ENCODE results near the gene DNASE1L1.

The DNASE1L1 gene

DNA sequence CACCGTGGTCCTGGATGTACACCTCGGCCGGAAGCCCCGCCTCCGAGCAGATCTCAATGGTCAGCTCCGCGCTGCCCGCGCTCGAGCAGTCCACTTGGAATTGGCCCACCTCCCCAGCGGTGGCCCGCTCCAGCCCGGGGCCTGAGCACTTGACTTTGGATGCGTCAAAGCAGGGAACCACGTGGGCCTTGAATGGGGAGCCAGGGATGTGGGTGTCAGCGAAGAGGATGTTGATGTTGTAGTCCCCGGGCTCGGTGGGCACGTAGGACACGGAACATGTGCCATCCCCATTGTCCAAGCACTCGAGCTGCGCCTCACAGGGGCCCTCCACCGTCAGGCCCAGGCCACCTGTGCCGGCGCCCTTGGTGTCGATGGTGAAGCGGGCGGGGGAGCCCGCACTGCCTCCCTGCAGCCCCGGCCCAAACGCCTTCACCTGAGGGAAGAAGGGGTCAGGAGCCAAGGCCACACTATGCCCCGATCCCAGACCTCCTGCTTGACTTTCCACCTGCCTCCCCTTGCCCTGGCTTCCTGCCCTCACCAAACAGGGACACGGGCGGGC lies 48.8 kb downstream of the DNASE1L1 start:
- H3K27me3 ChIP-seq (ENCODE audit: low read depth, low read length) = no peaks in the 10 kb centered on the region
- H3K36me3 ChIP-seq (ENCODE audit: control insufficient read depth in 1 of 2, insufficient read depth in 2 of 2, low read length in 2 of 2) = peaks cover 23 to 83% of the 10 kb centered on the region in 2 donors
- no peak overlapping the region for H3K27ac ChIP-seq (ENCODE audit: low read length)
- no peak overlapping the region for H3K4me3 ChIP-seq (ENCODE audit: low read depth in 1 of 2, low read length in 2 of 2)
- H3K4me1 ChIP-seq (ENCODE audit: control insufficient read depth in 1 of 2, insufficient read depth in 2 of 2, low read length in 2 of 2) = peaks cover 0 to 17% of the 10 kb centered on the region in 2 donors
- H3K9me3 ChIP-seq (ENCODE audit: control insufficient read depth in 1 of 2, low read length in 2 of 2) = no peaks in the 10 kb centered on the region

DNA sequence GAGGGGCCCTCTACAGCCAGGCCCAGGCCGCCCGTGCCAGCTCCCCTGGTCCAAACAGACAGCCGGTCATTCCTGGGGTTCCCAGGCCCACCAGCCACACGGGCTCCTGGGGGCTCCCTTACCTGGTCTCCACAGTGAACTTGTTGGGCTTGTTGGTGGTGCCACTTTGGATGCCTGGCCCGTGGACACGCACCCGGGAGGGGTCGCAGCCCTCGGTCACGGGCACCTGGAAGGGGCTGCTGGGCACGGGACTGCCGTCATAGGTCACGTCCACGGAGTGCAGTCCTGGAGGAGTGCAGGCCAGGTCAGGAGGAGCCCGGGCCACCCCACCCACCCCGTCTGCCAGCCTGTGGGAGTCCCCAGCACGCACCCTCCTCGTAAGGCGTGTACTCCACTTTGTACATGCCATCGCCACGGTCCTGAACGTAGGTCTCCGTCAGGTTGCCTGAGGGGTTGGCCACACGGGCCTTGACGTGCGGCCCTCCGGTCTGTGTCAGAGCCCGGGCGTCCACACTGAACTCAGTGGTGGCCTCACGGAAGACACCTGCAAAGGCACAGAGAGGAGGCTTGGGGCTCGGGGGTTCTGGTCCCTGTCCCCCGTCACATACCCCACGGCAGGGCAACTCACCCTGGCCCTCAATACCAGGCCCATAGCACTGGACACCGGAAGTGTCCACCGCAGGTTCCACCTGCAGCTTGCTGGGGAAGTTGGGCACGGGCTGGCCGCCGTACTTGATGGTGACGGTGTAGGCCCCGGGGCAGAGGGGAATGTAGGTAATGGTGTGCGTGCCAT lies 49.5 kb downstream of the DNASE1L1 start:
- Histone ChIP-seq H3K27me3 (ENCODE audit: low read depth, low read length) (no peaks in the 10 kb centered on the region), H3K36me3 (ENCODE audit: control insufficient read depth in 1 of 2, insufficient read depth in 2 of 2, low read length in 2 of 2) (peaks cover 20 to 83% of the 10 kb centered on the region in 2 donors), H3K27ac (ENCODE audit: low read length) (no peak overlapping the region), H3K4me1 (ENCODE audit: control insufficient read depth in 1 of 2, insufficient read depth in 2 of 2, low read length in 2 of 2) (peaks cover 0 to 16% of the 10 kb centered on the region in 2 donors), H3K4me3 (ENCODE audit: low read depth in 1 of 2, low read length in 2 of 2) (no peak overlapping the region), H3K9me3 (ENCODE audit: control insufficient read depth in 1 of 2, low read length in 2 of 2) (no peaks in the 10 kb centered on the region)

DNA sequence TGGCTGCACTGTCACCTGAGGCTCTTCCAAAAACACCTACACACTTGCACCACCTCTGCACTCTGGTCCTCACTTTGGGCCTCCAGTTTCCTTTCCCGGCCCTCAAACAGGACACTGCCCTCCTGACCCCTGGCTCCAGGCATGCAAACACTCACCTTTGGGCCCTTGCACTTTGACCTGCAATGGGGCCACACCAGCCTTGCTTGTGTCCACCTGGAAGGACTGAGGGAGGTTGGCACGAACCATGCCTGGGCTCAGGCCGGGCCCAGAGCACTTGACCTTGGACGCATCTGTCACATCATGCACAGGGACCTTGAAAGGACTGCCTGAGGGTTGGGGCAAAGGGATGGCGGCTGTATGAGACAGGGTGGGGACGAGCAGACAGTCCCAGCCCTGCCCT lies 50.2 kb downstream of the DNASE1L1 start:
- H3K27ac ChIP-seq (ENCODE audit: low read length) = no peak overlapping the region
- H3K4me1 ChIP-seq (ENCODE audit: control insufficient read depth in 1 of 2, insufficient read depth in 2 of 2, low read length in 2 of 2) = peaks cover 0 to 12% of the 10 kb centered on the region in 2 donors
- no peak overlapping the region for H3K4me3 ChIP-seq (ENCODE audit: low read depth in 1 of 2, low read length in 2 of 2)
- no peaks in the 10 kb centered on the region for H3K9me3 ChIP-seq (ENCODE audit: control insufficient read depth in 1 of 2, low read length in 2 of 2)
- H3K27me3 ChIP-seq (ENCODE audit: low read depth, low read length) = no peaks in the 10 kb centered on the region
- H3K36me3 ChIP-seq (ENCODE audit: control insufficient read depth in 1 of 2, insufficient read depth in 2 of 2, low read length in 2 of 2) = peaks cover 22 to 83% of the 10 kb centered on the region in 2 donors

DNA sequence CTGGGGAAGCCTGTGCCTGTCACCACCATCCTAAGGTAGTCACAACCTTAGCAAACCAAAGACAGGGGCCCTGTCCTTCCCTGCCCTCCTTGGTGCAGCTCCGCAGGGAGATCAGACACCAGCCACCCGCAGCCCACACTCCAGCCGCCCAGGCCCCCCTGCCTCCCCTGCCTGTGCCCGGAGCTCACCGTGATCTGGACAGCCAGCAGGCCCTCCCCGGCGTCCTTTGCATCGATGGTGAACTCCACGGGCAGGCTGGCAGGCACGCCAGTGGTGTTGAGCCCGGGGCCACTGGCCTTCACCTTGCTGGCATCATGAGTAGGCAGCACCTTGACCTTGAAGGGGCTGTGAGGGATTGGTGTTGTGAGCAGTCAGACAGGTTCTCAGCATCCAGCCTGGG lies 51.0 kb downstream of the DNASE1L1 start:
- no peak overlapping the region for H3K4me3 ChIP-seq (ENCODE audit: low read depth in 1 of 2, low read length in 2 of 2)
- peaks cover 28 to 91% of the 10 kb centered on the region in 2 donors for H3K36me3 ChIP-seq (ENCODE audit: control insufficient read depth in 1 of 2, insufficient read depth in 2 of 2, low read length in 2 of 2)

DNA sequence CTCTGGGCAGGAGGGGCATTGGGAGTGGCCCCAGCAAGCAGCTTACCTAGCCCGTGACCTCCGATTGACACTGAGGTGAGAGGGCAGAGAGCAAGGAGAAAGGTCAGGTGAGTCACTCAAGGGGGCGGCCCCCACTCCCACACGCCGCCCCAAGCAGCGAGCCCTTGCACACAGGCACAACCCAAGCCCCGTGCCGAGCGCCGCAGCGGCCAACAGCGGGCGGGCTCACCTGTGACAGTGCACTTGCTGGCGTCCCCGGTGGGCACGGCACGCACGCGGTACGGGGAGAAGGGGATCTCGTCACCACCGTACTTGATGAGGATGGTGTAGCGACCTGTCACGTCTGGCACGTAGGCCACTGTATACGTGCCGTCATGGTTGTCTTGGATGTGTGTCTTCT lies 51.8 kb downstream of the DNASE1L1 start:
- H3K27me3 ChIP-seq (ENCODE audit: low read depth, low read length) = no peaks in the 10 kb centered on the region
- no peak overlapping the region for H3K27ac ChIP-seq (ENCODE audit: low read length)
- H3K36me3 ChIP-seq (ENCODE audit: control insufficient read depth in 1 of 2, insufficient read depth in 2 of 2, low read length in 2 of 2) = peaks cover 23 to 91% of the 10 kb centered on the region in 2 donors
- no peaks in the 10 kb centered on the region for H3K9me3 ChIP-seq (ENCODE audit: control insufficient read depth in 1 of 2, low read length in 2 of 2)
- H3K4me3 ChIP-seq (ENCODE audit: low read depth in 1 of 2, low read length in 2 of 2) = no peak overlapping the region
- peaks cover 0 to 12% of the 10 kb centered on the region in 2 donors for H3K4me1 ChIP-seq (ENCODE audit: control insufficient read depth in 1 of 2, insufficient read depth in 2 of 2, low read length in 2 of 2)

More for the DNA sequence above, 51.0 kb downstream of the DNASE1L1 start:
- no peaks in the 10 kb centered on the region for H3K9me3 ChIP-seq (ENCODE audit: control insufficient read depth in 1 of 2, low read length in 2 of 2)
- no peak overlapping the region for H3K27ac ChIP-seq (ENCODE audit: low read length)
- no peaks in the 10 kb centered on the region for H3K27me3 ChIP-seq (ENCODE audit: low read depth, low read length)
- peaks cover 0 to 12% of the 10 kb centered on the region in 2 donors for H3K4me1 ChIP-seq (ENCODE audit: control insufficient read depth in 1 of 2, insufficient read depth in 2 of 2, low read length in 2 of 2)

- peaks cover 17 to 91% of the 10 kb centered on the region in 2 donors for H3K36me3 ChIP-seq (ENCODE audit: control insufficient read depth in 1 of 2, insufficient read depth in 2 of 2, low read length in 2 of 2)
- no peaks in the 10 kb centered on the region for H3K9me3 ChIP-seq (ENCODE audit: control insufficient read depth in 1 of 2, low read length in 2 of 2)
- peaks cover 0 to 12% of the 10 kb centered on the region in 2 donors for H3K4me1 ChIP-seq (ENCODE audit: control insufficient read depth in 1 of 2, insufficient read depth in 2 of 2, low read length in 2 of 2)
- no peak overlapping the region for H3K27ac ChIP-seq (ENCODE audit: low read length)
- H3K27me3 ChIP-seq (ENCODE audit: low read depth, low read length) = no peaks in the 10 kb centered on the region
- no peak overlapping the region for H3K4me3 ChIP-seq (ENCODE audit: low read depth in 1 of 2, low read length in 2 of 2)
These were observed 52.5 kb downstream of the DNASE1L1 start for GRCh38 chrX:154356596-154356995.

DNA sequence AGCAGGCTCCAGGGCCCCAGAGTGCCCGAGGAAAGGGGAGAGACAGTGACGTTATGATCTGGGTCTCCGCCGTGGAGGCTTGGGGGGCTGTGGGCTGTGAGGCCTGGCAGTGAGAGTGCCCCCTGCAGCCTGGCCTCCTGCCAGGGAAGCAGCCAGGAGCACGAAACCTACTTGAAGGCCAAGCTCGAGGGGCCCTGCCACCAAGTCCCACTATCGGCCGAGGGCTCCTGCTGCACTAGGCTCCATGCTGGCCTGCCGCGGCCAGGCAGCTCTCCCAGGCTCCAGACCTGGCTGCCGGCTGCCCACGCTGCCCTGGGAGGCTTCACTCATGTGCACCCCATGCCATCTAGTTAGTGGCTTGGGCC lies 53.3 kb downstream of the DNASE1L1 start:
- H3K27ac ChIP-seq (ENCODE audit: low read length) = no peak overlapping the region
- peaks cover 0 to 12% of the 10 kb centered on the region in 2 donors for H3K4me1 ChIP-seq (ENCODE audit: control insufficient read depth in 1 of 2, insufficient read depth in 2 of 2, low read length in 2 of 2)
- H3K36me3 ChIP-seq (ENCODE audit: control insufficient read depth in 1 of 2, insufficient read depth in 2 of 2, low read length in 2 of 2) = peaks cover 12 to 94% of the 10 kb centered on the region in 2 donors
- H3K9me3 ChIP-seq (ENCODE audit: control insufficient read depth in 1 of 2, low read length in 2 of 2) = no peaks in the 10 kb centered on the region
- H3K4me3 ChIP-seq (ENCODE audit: low read depth in 1 of 2, low read length in 2 of 2) = no peak overlapping the region
- H3K27me3 ChIP-seq (ENCODE audit: low read depth, low read length) = no peaks in the 10 kb centered on the region

DNA sequence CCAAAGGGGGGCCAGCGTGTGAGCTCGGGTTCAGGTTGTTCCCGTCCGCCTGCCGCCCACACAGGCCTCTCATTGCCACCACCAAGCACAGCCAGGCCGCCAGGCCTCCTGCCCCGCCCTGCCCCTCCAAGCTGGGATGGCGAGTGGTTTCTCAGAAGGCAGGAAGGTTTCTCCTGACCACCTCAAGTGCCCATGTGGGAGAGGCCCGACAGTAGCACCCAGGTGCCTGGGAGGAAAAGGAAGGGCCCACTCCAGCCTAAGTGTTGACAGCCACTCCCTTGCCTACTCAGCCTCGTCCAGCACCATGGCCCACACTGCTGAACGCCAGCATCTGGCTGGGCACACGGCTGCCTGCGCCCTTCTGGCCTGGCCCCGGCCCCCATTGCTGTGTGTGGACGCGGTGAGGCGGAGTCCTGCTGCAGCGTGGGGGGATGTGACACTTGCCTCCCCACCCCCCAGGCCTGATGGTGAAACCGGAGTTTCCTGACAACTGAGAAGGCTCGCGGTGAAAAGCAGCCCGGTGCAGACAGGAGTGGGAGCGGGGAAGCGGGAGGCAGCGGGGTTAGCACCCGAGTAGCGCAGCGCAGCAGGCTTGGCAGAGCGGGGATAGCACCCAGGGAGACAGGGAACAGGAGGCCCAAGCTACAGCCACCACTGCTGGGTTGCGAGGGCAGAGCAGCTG lies 53.8 kb downstream of the DNASE1L1 start:
- no peaks in the 10 kb centered on the region for H3K27me3 ChIP-seq (ENCODE audit: low read depth, low read length)

GRCh38 chrX:154354516-154354915 lies 54.5 kb downstream of the DNASE1L1 start:
- Histone ChIP-seq H3K4me3 (ENCODE audit: low read depth in 1 of 2, low read length in 2 of 2) (no peak overlapping the region), H3K36me3 (ENCODE audit: control insufficient read depth in 1 of 2, insufficient read depth in 2 of 2, low read length in 2 of 2) (peaks cover 16 to 95% of the 10 kb centered on the region in 2 donors), H3K27ac (ENCODE audit: low read length) (no peak overlapping the region), H3K27me3 (ENCODE audit: low read depth, low read length) (no peaks in the 10 kb centered on the region), H3K4me1 (ENCODE audit: control insufficient read depth in 1 of 2, insufficient read depth in 2 of 2, low read length in 2 of 2) (peaks cover 0 to 11% of the 10 kb centered on the region in 2 donors), H3K9me3 (ENCODE audit: control insufficient read depth in 1 of 2, low read length in 2 of 2) (no peaks in the 10 kb centered on the region)

More for the DNA sequence above, 53.8 kb downstream of the DNASE1L1 start:
- peaks cover 12 to 95% of the 10 kb centered on the region in 2 donors for H3K36me3 ChIP-seq (ENCODE audit: control insufficient read depth in 1 of 2, insufficient read depth in 2 of 2, low read length in 2 of 2)
- no peaks in the 10 kb centered on the region for H3K9me3 ChIP-seq (ENCODE audit: control insufficient read depth in 1 of 2, low read length in 2 of 2)
- no peak overlapping the region for H3K4me3 ChIP-seq (ENCODE audit: low read depth in 1 of 2, low read length in 2 of 2)
- H3K27ac ChIP-seq (ENCODE audit: low read length) = no peak overlapping the region
- peaks cover 0 to 12% of the 10 kb centered on the region in 2 donors for H3K4me1 ChIP-seq (ENCODE audit: control insufficient read depth in 1 of 2, insufficient read depth in 2 of 2, low read length in 2 of 2)

DNA sequence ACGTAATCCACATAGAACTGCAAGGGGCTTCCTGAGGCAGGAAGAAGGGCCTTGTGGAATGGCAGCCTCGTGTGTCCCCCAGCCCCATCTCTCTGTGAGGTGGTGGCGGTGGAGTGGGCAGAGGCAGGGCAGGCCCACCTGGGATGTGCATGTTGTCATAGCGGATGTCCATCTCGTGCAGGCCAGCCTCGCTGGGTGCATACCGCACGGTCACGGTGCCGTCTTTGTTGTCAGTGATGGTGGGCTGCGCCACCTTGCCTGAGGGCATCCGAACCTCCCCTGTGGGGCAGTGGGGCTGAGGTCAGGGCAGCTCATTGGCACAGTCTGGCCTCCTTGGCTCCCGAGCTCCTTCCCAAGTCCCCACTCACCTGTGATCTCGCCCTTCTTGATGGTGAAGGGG lies 55.0 kb downstream of the DNASE1L1 start:
- Histone ChIP-seq H3K4me1 (ENCODE audit: control insufficient read depth in 1 of 2, insufficient read depth in 2 of 2, low read length in 2 of 2) (peaks cover 0 to 6% of the 10 kb centered on the region in 2 donors), H3K27ac (ENCODE audit: low read length) (no peak overlapping the region), H3K9me3 (ENCODE audit: control insufficient read depth in 1 of 2, low read length in 2 of 2) (no peaks in the 10 kb centered on the region), H3K36me3 (ENCODE audit: control insufficient read depth in 1 of 2, insufficient read depth in 2 of 2, low read length in 2 of 2) (peaks cover 20 to 95% of the 10 kb centered on the region in 2 donors), H3K4me3 (ENCODE audit: low read depth in 1 of 2, low read length in 2 of 2) (no peak overlapping the region), H3K27me3 (ENCODE audit: low read depth, low read length) (no peaks in the 10 kb centered on the region)

GRCh38 chrX:154353172-154353843 lies 55.7 kb downstream of the DNASE1L1 start:
- Histone ChIP-seq H3K27me3 (ENCODE audit: low read depth, low read length) (no peaks in the 10 kb centered on the region), H3K27ac (ENCODE audit: low read length) (no peak overlapping the region), H3K4me3 (ENCODE audit: low read depth in 1 of 2, low read length in 2 of 2) (no peak overlapping the region), H3K9me3 (ENCODE audit: control insufficient read depth in 1 of 2, low read length in 2 of 2) (no peaks in the 10 kb centered on the region), H3K36me3 (ENCODE audit: control insufficient read depth in 1 of 2, insufficient read depth in 2 of 2, low read length in 2 of 2) (peaks cover 21 to 92% of the 10 kb centered on the region in 2 donors), H3K4me1 (ENCODE audit: control insufficient read depth in 1 of 2, insufficient read depth in 2 of 2, low read length in 2 of 2) (no peaks in the 10 kb centered on the region)
